H9 (cell line): Measurements from ENCODE around the gene RGP1. TPM values are rescaled to one million over a fixed set of nuclear protein-coding genes. Genes with fewer than 3 reads are reported as not detected.

Experiments used
- DNase-seq: peaks from one replicate; pipeline ENCODE4 v3.0.0-alpha.2; 2017
- H2AFZ ChIP-seq: one replicate; pipeline ENCODE4 v1.6.1; 2013; ENCODE audit warnings: mild to moderate bottlenecking, low read length, control low read depth, moderate library complexity
- H2AK5ac ChIP-seq: 2 replicates; pipeline ENCODE4 v1.6.1; 2013; ENCODE audit warnings: low read length, control low read depth, mixed read lengths; ENCODE audit not compliant: insufficient read length
- H2BK120ac ChIP-seq: one replicate; pipeline ENCODE4 v1.6.1; 2013; ENCODE audit warnings: low read depth, mild to moderate bottlenecking, low read length, control low read depth, inconsistent platforms; ENCODE audit not compliant: poor library complexity, severe bottlenecking
- H2BK12ac ChIP-seq: 2 replicates; pipeline ENCODE4 v1.6.1; 2013; ENCODE audit warnings: low read length, control low read depth, mixed read lengths, low read depth; ENCODE audit not compliant: insufficient read length
- H2BK15ac ChIP-seq: 2 replicates; pipeline ENCODE4 v1.6.1; 2013; ENCODE audit warnings: low read depth, low read length, control low read depth
- H2BK20ac ChIP-seq: one replicate; pipeline ENCODE4 v1.6.1; 2013; ENCODE audit warnings: low read depth, mild to moderate bottlenecking, low read length, control low read depth, inconsistent platforms; ENCODE audit not compliant: poor library complexity, severe bottlenecking
- H2BK5ac ChIP-seq: 2 replicates; pipeline ENCODE4 v1.6.1; 2013; ENCODE audit warnings: low read length, control low read depth, mixed read lengths; ENCODE audit not compliant: insufficient read length
- H3K14ac ChIP-seq: 2 replicates; pipeline ENCODE4 v1.6.1; 2013; ENCODE audit warnings: low read length, control low read depth; ENCODE audit not compliant: insufficient read depth
- H3K18ac ChIP-seq: 2 replicates; pipeline ENCODE4 v1.6.1; 2013; ENCODE audit warnings: low read depth, mild to moderate bottlenecking, mixed read lengths, low read length, control low read depth; ENCODE audit not compliant: insufficient read length
- H3K23ac ChIP-seq: 2 replicates; pipeline ENCODE4 v1.6.1; 2013; ENCODE audit warnings: low read length, control low read depth, mixed read lengths, low read depth; ENCODE audit not compliant: insufficient read length
- H3K23me2 ChIP-seq: 2 replicates; pipeline ENCODE4 v1.6.1; 2013; ENCODE audit warnings: low read depth, mild to moderate bottlenecking, mixed read lengths, low read length, control low read depth; ENCODE audit not compliant: insufficient read length, poor library complexity, severe bottlenecking
- H3K27ac ChIP-seq: 2 replicates; pipeline ENCODE4 v1.5.1; 2013; ENCODE audit warnings: low read length, control low read depth, mixed read lengths, low read depth; ENCODE audit not compliant: insufficient read length
- H3K27me3 ChIP-seq: 2 replicates; pipeline ENCODE4 v1.6.1; 2013; ENCODE audit warnings: low read length, control low read depth, inconsistent platforms; ENCODE audit not compliant: insufficient read depth
- H3K4ac ChIP-seq: 2 replicates; pipeline ENCODE4 v1.6.1; 2013; ENCODE audit warnings: low read depth, mild to moderate bottlenecking, control low read depth, inconsistent platforms, low read length, moderate library complexity
- H3K4me1 ChIP-seq: 2 replicates; pipeline ENCODE4 v1.6.1; 2013; ENCODE audit warnings: low read length, control low read depth, inconsistent platforms; ENCODE audit not compliant: insufficient read depth
- H3K4me2 ChIP-seq: 2 replicates; pipeline ENCODE4 v1.6.1; 2013; ENCODE audit warnings: low read length, control low read depth, mixed read lengths; ENCODE audit not compliant: insufficient read length, insufficient read depth
- H3K56ac ChIP-seq: 2 replicates; pipeline ENCODE4 v1.6.1; 2013; ENCODE audit warnings: low read depth, mild to moderate bottlenecking, mixed read lengths, low read length, control low read depth; ENCODE audit not compliant: insufficient read length
- H3K79me1 ChIP-seq: 2 replicates; pipeline ENCODE4 v1.6.1; 2013; ENCODE audit warnings: low read depth, mild to moderate bottlenecking, moderate library complexity, low read length, control low read depth, inconsistent platforms; ENCODE audit not compliant: insufficient read depth, poor library complexity, severe bottlenecking
- H3K79me2 ChIP-seq: 2 replicates; pipeline ENCODE4 v1.6.1; 2013; ENCODE audit warnings: low read length, control low read depth, inconsistent platforms; ENCODE audit not compliant: insufficient read depth
- H3K9ac ChIP-seq: 2 replicates; pipeline ENCODE4 v1.6.1; 2013; ENCODE audit warnings: low read length, control low read depth, mixed read lengths; ENCODE audit not compliant: insufficient read length; ENCODE audit errors: extremely low read depth
- H3K9me3 ChIP-seq: one replicate; pipeline ENCODE4 v1.6.1; 2013; ENCODE audit warnings: low read depth, low read length, inconsistent platforms; ENCODE audit not compliant: control insufficient read depth
- H3T11ph ChIP-seq: one replicate; pipeline ENCODE4 v1.6.1; 2013; ENCODE audit warnings: mild to moderate bottlenecking, low read length, control low read depth, inconsistent platforms
- H4K20me1 ChIP-seq: one replicate; pipeline ENCODE4 v1.6.1; 2013; ENCODE audit not compliant: control insufficient read depth, insufficient read length, insufficient read depth
- H4K5ac ChIP-seq: 2 replicates; pipeline ENCODE4 v1.6.1; 2013; ENCODE audit warnings: low read depth, mild to moderate bottlenecking, mixed read lengths, low read length, control low read depth; ENCODE audit not compliant: insufficient read length
- H4K8ac ChIP-seq: replicated peaks from 2 replicates; pipeline ENCODE4 v1.6.1; 2013; ENCODE audit warnings: low read length, control low read depth, mixed read lengths, low read depth; ENCODE audit not compliant: insufficient read length
- H4K91ac ChIP-seq: 2 replicates; pipeline ENCODE4 v1.6.1; 2013; ENCODE audit warnings: low read depth, mild to moderate bottlenecking, moderate library complexity, mixed read lengths, low read length, control low read depth; ENCODE audit not compliant: insufficient read length
- H3K27ac Mint-ChIP-seq, 3 experiments: 2 replicates in 2 of 3; 3 replicates in 1 of 3; pipeline ENCODE4 v1.8.0; 2020 to 2021; ENCODE audit warnings: mixed read lengths in 3 of 3, mild to moderate bottlenecking in 1 of 3, moderate library complexity in 1 of 3
- H3K27me3 Mint-ChIP-seq: 2 replicates; pipeline ENCODE4 v1.8.0; 2021; ENCODE audit warnings: low read depth, mild to moderate bottlenecking, moderate library complexity, mixed read lengths
- H3K36me3 Mint-ChIP-seq, 3 experiments: 2 replicates in 2 of 3; 3 replicates in 1 of 3; pipeline ENCODE4 v1.8.0; 2020 to 2021; ENCODE audit warnings: low read depth in 3 of 3, mixed read lengths in 3 of 3; ENCODE audit not compliant: insufficient read depth in 1 of 3
- H3K4me1 Mint-ChIP-seq, 2 experiments: 2 replicates each; pipeline ENCODE4 v1.8.0; 2020; ENCODE audit warnings: mixed read lengths in 2 of 2
- H3K4me3 Mint-ChIP-seq, 2 experiments: 2 replicates in 1 of 2; 3 replicates in 1 of 2; pipeline ENCODE4 v1.8.0; 2020 to 2021; ENCODE audit warnings: mild to moderate bottlenecking in 2 of 2, mixed read lengths in 2 of 2, moderate library complexity in 1 of 2
- H3K9me3 Mint-ChIP-seq, 2 experiments: 2 replicates in 1 of 2; 3 replicates in 1 of 2; pipeline ENCODE4 v1.8.0; 2020; ENCODE audit warnings: mild to moderate bottlenecking in 2 of 2, mixed read lengths in 2 of 2, moderate library complexity in 1 of 2
- CTCF ChIP-seq: fragments of 200-600 bp; sonication (generic); conservative IDR thresholded peaks from 3 replicates; pipeline ENCODE4 v1.8.0; 2021; ENCODE audit warnings: antibody characterized with exemption, mild to moderate bottlenecking
- WGBS: extraction: QIAGEN DNeasy Blood & Tissue Kit; methylation state at CpG from one replicate; pipeline ENCODE4 v1.1.7; 2013; ENCODE audit warnings: missing lambda C conversion rate, low lambda C conversion rate, mixed read lengths; ENCODE audit not compliant: insufficient read length; ENCODE audit errors: extremely low coverage; 5-methylcytosine and 5-hydroxymethylcytosine counted together
- total RNA-seq: library from RNA; stranded (reverse); gene quantifications from 2 replicates; pipeline ENCODE4 v1.2.1, GENCODE V29; 2021

The RGP1 gene
- total RNA-seq, 1 experiment from 2014 or later: 25.7 TPM

GRCh38 chr9:35743880-35744518 lies 5.1 kb upstream of the RGP1 start:
- no peak overlapping the region for H3K27ac ChIP-seq
- no peak overlapping the region for H3K4me2 ChIP-seq
- peaks cover 21% of the 10 kb centered on the region for H3K79me2 ChIP-seq
- H4K5ac ChIP-seq: no peak overlapping the region
- Mint-ChIP-seq H3K4me1 (peaks cover 22% of the 10 kb centered on the region in 2 experiments), H3K27ac (no peak overlapping the region), H3K9me3 (no peaks in the 10 kb centered on the region), H3K4me3 (no peak overlapping the region), H3K27me3 (no peaks in the 10 kb centered on the region), H3K36me3 (peaks cover 31 to 78% (median 75%) of the 10 kb centered on the region in 3 experiments)
- H3K56ac ChIP-seq: no peak overlapping the region
- no peaks in the 10 kb centered on the region for H3K9me3 ChIP-seq
- no peak overlapping the region for H3K18ac ChIP-seq
- no peak overlapping the region for H2AFZ ChIP-seq
- H3K9ac ChIP-seq: no peak overlapping the region
- TF ChIP-seq CTCF: no peak
- no peak overlapping the region for H3K23ac ChIP-seq
- H3K79me1 ChIP-seq: peaks cover 14% of the 10 kb centered on the region
- H3K4ac ChIP-seq: no peak overlapping the region
- H3K4me1 ChIP-seq: peaks cover 3% of the 10 kb centered on the region; the same call in 1 of the 2 replicates
- no peak overlapping the region for H2BK15ac ChIP-seq
- no peak overlapping the region for H3K14ac ChIP-seq
- no peaks in the 10 kb centered on the region for H4K20me1 ChIP-seq
- no peak overlapping the region for H2BK20ac ChIP-seq
- no peak overlapping the region for H2BK12ac ChIP-seq
- peaks cover 18% of the 10 kb centered on the region for H3K23me2 ChIP-seq
- H3K27me3 ChIP-seq: no peaks in the 10 kb centered on the region
- no peak overlapping the region for H2AK5ac ChIP-seq
- no peak overlapping the region for H3T11ph ChIP-seq
- no peak overlapping the region for H4K91ac ChIP-seq
- DNase-seq: no peak
- no peak overlapping the region for H2BK120ac ChIP-seq
- H4K8ac ChIP-seq: no peak overlapping the region
- H2BK5ac ChIP-seq: no peak overlapping the region
- no CpG with 5 or more reads among the region's 8 CpGs for WGBS
